HG03571 (cell line): ENCODE measurements around the gene WFDC1.

Experiments
- ATAC-seq: cut with Tn5 transposase; IDR thresholded peaks from one replicate; pipeline ENCODE4 v1.9.1; 2021; ENCODE audit not compliant: unreplicated experiment

The WFDC1 gene

DNA sequence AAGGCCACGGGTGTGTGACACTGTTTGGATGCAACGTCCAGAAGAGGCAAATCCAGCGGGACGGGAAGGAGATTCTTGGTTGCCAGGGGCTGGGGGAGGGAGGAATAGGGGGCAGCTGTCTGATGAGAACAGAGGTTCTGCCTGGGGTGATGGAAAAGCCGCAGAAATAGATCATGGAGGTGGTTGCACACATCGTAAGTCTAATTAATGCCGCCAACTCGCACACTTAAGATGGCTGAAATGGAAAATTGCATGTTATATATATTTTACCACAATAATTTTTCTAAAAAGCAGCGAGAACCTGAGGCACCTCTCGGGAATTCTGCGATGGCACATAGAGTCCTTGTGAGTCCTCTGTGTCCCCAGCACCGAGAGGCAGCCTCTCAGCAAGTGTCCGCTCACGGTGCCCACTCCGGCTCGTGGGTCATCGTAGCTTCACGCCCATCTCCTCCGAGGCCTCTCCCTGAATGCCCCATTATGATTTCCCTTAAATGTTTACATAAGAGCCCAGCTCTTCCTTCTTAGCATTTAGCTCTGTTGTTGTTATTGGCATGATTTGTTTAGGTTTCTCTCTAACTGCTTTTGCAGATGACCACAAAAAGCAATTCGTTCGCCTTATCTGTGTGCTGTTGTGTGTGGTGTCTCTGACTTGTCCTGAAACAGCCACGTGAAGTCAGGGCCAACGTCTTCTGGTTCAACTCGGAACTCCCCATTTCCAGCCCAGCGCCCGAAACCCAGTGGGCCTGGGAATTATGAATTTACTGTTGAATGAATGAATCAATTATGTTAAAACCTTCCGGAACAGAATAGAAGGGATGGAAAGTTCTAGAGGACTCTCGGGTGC, 7.7 kb downstream of the WFDC1 start:
- no peak for ATAC-seq

DNA sequence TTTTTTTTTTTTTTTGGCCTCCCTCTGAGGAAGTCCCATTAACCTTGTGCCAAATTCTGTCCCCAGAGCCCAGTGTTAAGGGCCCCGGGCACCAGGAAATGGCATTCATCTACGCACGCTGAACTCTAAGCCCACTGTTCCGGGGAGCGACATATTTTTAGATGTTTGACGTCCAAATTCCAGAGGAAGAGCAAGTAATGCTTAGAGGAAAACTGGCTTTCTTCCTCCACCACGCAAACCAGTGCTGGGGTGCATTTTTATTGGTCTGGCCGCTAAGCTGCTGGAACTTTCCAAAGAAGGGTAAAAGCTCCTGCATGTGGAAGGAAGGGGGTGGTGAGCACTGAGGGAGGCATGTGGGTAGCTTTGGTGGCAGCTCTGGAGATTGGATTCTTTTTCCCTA, 8.3 kb downstream of the WFDC1 start:
- no peak for ATAC-seq

GRCh38 chr16:84303516-84303915, 8.8 kb downstream of the WFDC1 start:
- ATAC-seq, result no peak

- no peak for ATAC-seq
Measured at GRCh38 chr16:84306564-84306963, 11.9 kb downstream of the WFDC1 start.

- no peak for ATAC-seq
Measured at GRCh38 chr16:84307209-84307954, 12.7 kb downstream of the WFDC1 start.

- ATAC-seq, result no peak
Measured at GRCh38 chr16:84308120-84308519, 13.4 kb downstream of the WFDC1 start.

DNA sequence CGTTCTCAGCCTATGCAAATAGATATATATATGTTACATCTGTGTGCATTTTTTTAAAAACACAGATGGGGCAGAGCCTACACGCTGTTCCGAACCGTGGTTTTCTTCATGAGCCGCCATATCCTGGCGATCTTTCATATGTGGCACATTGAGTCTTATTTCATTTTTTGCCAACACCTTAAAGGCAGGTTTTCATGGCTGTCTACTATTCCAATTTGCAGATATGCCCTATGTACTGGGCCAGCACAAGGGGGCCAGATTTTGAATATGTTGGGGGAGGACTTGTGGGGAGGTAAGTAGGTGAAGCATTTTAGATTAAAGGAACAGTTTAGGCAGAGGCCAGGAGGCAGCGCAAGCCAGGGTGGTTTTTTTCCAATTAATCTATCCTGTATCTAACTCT, 16.0 kb downstream of the WFDC1 start:
- no peak for ATAC-seq

- ATAC-seq, result no peak
Measured at GRCh38 chr16:84312783-84313382, 18.2 kb downstream of the WFDC1 start.

- ATAC-seq, result no peak
Measured at GRCh38 chr16:84313921-84314320, 19.2 kb downstream of the WFDC1 start.

- no peak for ATAC-seq
Measured at GRCh38 chr16:84314373-84314772, 19.7 kb downstream of the WFDC1 start.

GRCh38 chr16:84314814-84315213, 20.1 kb downstream of the WFDC1 start:
- ATAC-seq, result no peak

DNA sequence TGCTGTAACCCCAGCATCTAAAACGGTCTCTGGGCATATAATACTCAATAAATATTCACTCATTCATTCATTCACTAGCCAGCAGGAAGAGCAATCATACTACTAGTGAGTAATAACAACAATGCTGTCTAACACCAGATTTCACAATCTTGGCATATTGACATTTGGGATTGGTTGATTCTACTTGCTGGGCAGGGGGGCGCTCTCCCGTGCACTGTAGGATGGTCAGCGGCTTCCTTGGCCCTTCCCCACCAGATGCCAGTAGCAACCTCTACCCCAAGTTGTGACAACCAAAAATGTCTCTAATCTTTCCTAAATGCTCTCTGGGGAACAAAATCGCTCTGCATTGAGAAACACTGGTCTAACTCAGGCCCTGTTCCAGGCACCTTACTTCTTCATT, 20.7 kb downstream of the WFDC1 start:
- no peak for ATAC-seq

DNA sequence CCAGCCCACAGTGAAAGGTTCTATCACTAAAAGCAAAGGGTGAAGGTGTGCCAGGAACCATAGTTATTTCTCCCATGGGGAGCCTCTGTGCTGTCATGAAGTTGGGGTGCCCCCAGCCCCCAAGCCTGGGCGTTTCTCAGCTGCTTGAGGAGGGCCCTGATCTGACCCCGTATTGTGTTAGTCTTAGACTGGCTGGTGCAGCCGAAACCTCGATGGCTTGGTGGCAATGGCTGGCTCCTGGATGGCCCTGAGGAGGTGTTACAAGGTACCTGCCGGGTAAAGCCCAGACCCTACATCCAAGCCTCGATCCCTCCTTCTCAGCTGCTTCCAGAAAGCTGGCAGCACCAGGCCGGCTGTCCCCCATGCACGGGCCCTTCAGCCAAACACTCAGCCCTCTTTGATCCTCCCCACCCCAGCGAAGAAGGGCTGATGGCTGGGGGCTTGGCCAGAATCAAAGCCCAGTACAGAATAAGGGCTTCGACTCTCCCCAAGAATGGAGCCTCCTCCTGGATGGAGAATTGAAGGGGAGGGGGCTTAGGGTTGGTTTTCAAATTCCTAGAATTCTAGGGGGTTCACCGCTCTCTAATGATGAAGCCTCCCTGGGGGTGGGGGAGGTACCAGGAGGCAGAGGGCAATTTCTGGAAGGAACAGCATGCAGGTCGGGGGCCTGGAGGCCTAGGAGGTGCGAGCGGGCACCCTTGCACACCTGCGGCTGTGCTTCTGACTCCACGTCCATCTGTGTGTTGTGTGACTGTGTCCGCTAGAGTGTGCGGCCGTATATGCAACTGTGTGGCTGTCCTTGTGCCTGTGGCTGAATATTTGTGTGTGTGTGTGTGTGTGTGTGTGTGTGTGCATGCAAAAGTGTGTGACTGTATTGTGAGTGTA, 23.7 kb downstream of the WFDC1 start:
- no peak for ATAC-seq

GRCh38 chr16:84319146-84319760, 24.6 kb downstream of the WFDC1 start:
- ATAC-seq, result no peak

GRCh38 chr16:84320511-84320910, 25.8 kb downstream of the WFDC1 start:
- no peak for ATAC-seq

DNA sequence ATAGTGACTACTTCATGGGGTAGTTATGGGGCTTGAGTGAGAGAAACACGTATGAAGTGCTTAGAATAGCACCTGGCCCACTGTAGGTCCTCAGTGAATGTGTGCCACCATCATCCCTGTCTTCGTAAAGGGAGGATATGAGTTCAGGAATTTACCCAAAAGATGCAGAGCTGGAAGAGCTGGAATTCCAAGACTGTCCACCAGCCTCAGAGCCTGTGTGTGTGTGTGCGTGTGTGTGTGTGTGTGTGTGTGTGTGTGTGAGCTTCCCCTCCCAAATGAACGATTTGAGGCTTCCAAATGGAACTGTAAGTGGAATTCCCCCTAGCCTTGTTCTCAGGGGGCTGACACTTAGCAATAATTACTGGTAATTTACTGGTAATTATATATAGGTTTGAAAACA, 27.3 kb downstream of the WFDC1 start:
- no peak for ATAC-seq

GRCh38 chr16:84322749-84323148, 28.1 kb downstream of the WFDC1 start:
- no peak for ATAC-seq

DNA sequence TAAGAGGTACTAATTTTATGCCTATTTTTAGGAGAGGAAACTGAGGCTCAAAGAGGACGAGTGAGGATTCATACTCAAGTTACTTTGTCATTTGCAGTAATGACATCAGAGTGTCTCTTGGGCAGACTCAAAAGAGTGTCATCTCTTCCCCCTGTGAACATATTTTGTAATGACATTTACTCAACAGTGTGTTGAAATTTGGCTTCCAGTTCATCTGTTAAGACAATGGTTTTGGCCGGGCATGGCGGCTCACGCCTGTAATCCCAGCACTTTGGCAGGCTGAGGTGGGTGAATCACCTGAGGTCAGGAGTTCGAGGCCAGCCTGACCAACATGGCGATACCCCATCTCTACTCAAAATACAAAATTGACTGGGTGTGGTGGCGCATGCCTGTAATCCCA, 28.9 kb downstream of the WFDC1 start:
- no peak for ATAC-seq

DNA sequence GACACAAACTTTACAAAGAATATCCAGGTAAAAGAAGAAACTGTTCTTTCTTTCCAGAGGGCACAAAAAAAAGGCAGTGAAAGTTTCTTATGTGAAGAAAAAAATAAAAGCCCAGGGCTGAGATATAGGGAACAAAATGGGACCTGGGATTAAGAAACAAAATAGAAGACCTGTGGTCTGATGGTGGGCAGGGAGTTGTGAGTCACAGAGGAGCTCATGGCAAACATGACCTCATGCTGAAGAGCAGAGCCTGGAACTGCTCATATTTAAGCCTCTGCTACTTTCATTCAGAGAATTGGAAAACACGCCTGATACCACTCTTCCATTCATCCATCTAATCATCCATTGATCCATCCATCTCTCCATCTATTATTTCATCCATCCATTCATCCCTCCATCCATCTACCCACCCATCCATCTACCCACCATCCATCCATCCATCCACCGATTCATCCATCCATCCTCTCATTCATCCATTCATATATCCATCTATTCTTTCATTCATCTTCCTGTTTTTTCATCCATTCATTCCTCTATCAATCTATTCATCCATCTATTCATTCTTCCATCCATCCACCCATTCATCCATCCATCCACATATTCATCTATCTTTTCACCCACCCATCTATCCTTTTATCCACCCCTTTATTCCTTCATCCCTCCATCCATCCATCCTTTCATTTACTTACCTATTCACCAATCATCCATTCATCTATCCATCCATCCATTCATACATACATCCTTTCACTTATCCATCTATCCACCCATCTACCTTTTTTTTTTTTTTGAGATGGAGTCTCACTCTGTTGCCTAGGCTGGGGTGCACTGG, 30.0 kb downstream of the WFDC1 start:
- no peak for ATAC-seq

- ATAC-seq, result no peak
Measured at GRCh38 chr16:84326545-84326944, 31.9 kb downstream of the WFDC1 start.
